AG09309 (cell line): Measurements from ENCODE around the gene CD164L2.

Source experiments
- DNase-seq: peaks from one replicate; pipeline ENCODE4 v3.0.0-alpha.2; 2010; ENCODE audit warnings: low read depth
- H3K4me3 ChIP-seq: 2 replicates; pipeline ENCODE4 v1.5.1; 2011; ENCODE audit warnings: mild to moderate bottlenecking, low read depth, low read length, moderate library complexity; ENCODE audit not compliant: control insufficient read depth
- CTCF ChIP-seq: IDR thresholded peaks from 2 replicates; pipeline ENCODE4 v1.5.1; 2011; ENCODE audit warnings: mild to moderate bottlenecking, low read depth, low read length, inconsistent platforms; ENCODE audit not compliant: insufficient read depth, control insufficient read depth; ENCODE audit errors: missing control alignments

Gene CD164L2

GRCh38 chr1:27363766-27364695 is 19.1 kb downstream of the CD164L2 start:
- TF ChIP-seq CTCF = no peak
- no peak overlapping the region for H3K4me3 ChIP-seq
- no peak for DNase-seq

- TF ChIP-seq CTCF = no peak
- no peak for DNase-seq
- H3K4me3 ChIP-seq = no peak overlapping the region
Measured at GRCh38 chr1:27361553-27361952, 21.6 kb downstream of the CD164L2 start.

GRCh38 chr1:27361044-27361402 is 22.1 kb downstream of the CD164L2 start:
- no peak overlapping the region for H3K4me3 ChIP-seq
- TF ChIP-seq CTCF = no peak
- DNase-seq = no peak

GRCh38 chr1:27360159-27361043 is 22.7 kb downstream of the CD164L2 start:
- no peak for DNase-seq
- no peak for TF ChIP-seq CTCF
- H3K4me3 ChIP-seq = no peak overlapping the region

- TF ChIP-seq CTCF = no peak
- no peak for DNase-seq
- no peak overlapping the region for H3K4me3 ChIP-seq
Measured at GRCh38 chr1:27359822-27360158, 23.3 kb downstream of the CD164L2 start.

GRCh38 chr1:27358928-27359313 is 24.2 kb downstream of the CD164L2 start:
- TF ChIP-seq CTCF = no peak
- no peak overlapping the region for H3K4me3 ChIP-seq
- DNase-seq = no peak
